Left renal pelvis (tissue), 4 donors: Measurements from ENCODE around the gene P2RX5. TPM values are rescaled to one million over a fixed set of nuclear protein-coding genes. Genes with fewer than 3 reads are reported as not detected.
"Not testable (repeated sequence)": the region's sequence is repeated elsewhere in the genome, so short reads cannot be mapped to it uniquely, and the experiment has no call there.

Experiments used
- DNase-seq, 4 donors: peaks; one replicate each; pipeline ENCODE4 v3.0.0-alpha.2; 2013; ENCODE audit warnings: low read depth in 4 of 4, low spot score in 3 of 4
- polyA plus RNA-seq, 4 donors: library from polyadenylated mRNA; unstranded; fragments of 120-200 nt; gene quantifications; one replicate each; pipeline ENCODE4 v1.2.1, GENCODE V29; 2013; ENCODE audit not compliant: insufficient read length in 4 of 4

Gene P2RX5
- polyA plus RNA-seq, 4 donors: 0.63 to 2.0 (median 1.4) TPM

GRCh38 chr17:3715296-3715695 is 19.3 kb upstream of the P2RX5 start:
- DNase-seq: no peak

- no peak for DNase-seq
These were observed 17.0 kb upstream of the P2RX5 start for GRCh38 chr17:3712811-3713463.

- DNase-seq: no peak
These were observed 15.0 kb upstream of the P2RX5 start for GRCh38 chr17:3710951-3711383.

GRCh38 chr17:3708366-3708765 is 12.4 kb upstream of the P2RX5 start:
- no peak for DNase-seq

DNA sequence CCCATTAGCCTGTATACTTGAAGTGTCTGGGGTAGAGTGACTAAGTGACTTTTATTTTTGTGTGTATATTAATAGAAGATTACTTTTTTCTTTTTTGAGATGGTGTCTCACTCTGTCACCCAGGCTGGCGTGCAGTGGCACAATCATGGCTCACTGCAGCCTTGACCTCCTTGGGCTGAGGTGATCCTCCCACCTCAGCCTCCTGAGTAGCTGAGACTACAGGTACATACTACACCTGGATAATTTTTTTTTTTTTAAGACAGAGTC is 9.7 kb upstream of the P2RX5 start:
- DNase-seq: not testable (repeated sequence)

- DNase-seq: no peak
These were observed 9.2 kb upstream of the P2RX5 start for GRCh38 chr17:3704931-3705717.

DNA sequence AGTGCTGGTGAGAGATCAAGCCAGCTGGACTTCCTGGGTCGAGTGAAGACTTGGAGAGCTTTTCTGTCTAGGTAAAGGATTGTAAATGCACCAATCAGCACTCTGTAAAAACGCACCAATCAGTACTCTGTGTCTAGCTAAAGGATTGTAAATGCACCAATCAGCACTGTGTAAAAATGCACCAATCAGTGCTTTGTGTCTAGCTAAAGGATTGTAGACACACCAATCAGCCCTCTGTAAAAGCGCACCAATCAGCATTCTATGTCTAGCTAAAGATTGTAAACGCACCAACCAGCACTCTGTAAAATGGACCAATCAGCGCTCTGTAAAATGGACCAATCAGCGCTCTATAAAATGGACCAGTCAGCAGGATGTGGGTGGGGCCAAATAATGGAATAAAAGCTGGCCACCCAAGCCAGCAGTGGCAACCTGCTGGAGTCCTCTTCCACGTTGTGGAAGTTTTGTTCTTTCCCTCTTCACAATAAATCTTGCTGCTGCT is 6.1 kb upstream of the P2RX5 start:
- not testable (repeated sequence) for DNase-seq

DNA sequence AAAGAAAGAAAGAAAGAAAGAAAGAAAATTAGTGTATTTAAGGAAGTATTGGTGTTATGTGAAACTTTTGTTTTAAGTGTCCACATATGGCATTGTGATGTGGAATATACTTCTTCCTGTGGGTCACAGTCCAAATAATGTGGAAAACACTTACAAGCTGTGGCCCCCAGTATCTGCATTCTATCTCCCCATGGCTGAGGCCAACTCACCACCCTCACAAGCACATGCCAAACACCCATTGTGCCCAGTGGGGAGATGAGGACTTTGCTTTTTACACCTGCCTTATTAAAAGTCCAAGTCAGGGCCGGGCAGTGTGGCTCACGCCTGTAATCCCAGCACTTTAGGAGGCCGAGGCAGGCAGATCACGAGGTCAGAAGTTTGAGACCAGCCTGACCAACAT is 4.0 kb upstream of the P2RX5 start:
- DNase-seq: no peak

DNA sequence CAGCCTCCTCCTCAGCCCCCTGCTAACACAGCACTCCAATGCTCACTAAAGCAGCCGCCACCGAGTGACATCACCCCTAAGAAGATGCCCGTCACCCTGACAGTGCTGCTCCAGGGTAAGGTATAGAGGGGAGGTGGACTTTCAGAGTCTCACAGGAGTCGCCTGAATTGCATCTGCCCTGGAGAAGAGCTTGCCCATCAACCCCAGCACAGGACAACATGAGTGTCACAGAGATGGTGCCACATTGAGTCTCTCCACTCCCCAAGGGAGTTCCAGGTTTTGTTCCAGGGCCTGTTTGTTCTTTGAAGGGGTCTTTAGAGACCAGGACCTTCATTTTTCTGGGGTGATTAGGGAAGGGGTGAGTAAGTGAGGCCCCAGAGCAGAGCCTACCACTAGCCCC is 2.2 kb upstream of the P2RX5 start:
- no peak for DNase-seq

- DNase-seq: no peak
These were observed 1.1 kb upstream of the P2RX5 start for GRCh38 chr17:3697103-3697476.

GRCh38 chr17:3695129-3695722 is 729 bp downstream of the P2RX5 start:
- no peak for DNase-seq

DNA sequence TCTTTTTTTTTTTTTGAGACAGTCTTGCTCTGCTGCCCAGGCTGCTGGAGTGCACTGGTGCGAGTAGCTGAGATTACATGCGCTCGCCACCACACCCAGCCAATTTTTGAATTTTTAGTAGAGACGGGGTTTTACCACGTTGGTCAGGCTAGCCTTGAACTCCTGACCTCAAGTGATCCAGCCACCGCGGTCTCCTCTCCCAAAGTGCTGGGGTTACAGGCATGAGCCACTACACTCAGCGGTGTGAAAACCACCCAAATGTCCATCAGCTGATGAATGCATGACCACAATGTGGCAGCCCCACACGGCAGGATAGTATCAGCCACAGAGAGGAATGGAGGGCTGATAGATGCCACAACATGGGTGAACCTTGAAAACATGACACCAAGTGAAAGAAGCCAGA is 2.1 kb downstream of the P2RX5 start:
- no peak for DNase-seq

DNA sequence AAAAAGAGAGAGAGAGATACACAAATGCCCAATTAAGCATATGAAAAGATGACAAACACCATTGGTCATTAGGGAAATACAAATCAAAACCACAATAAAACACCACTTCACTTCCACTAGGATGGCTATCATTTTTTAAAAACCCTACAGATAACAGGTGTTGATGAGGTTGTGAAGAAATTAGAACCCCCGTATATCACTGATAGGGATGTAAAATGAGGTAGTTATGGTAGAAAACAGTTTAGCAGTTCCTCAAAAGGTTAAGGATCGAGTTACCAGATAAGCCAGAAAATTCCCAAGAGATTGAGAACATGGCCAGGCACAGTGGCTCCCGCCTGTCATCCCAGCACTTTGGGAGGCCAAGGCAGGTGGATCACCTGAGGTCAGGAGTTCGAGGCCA is 2.8 kb downstream of the P2RX5 start:
- DNase-seq: no peak

DNA sequence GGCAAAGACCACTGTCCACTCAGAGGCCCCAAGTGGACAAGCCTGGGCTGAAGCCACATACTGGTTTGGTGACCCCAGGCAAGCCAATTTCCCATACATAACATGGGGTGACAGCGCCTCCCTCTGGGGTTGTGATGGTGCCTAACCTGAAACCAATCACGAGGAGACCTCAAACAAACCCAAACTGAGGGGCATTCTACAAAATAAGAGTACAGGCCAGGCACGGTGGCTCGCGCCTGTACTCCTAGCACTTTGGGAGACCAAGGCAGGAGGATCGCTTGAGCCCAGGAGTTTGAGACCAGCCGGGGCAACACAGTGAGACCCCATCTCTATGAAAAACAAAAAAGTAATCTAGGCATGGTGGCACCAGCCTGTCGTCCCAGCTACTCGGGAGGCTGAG is 3.6 kb downstream of the P2RX5 start:
- no peak for DNase-seq

GRCh38 chr17:3691617-3692067 is 4.3 kb downstream of the P2RX5 start:
- DNase-seq: no peak

- no peak for DNase-seq
These were observed 5.8 kb downstream of the P2RX5 start for GRCh38 chr17:3690094-3690715.

GRCh38 chr17:3689262-3690093 is 6.5 kb downstream of the P2RX5 start:
- DNase-seq: no peak

- DNase-seq: no peak
These were observed 7.1 kb downstream of the P2RX5 start for GRCh38 chr17:3688852-3689261.

GRCh38 chr17:3688027-3688553 is 7.9 kb downstream of the P2RX5 start:
- DNase-seq: no peak

- no peak for DNase-seq
These were observed 10.8 kb downstream of the P2RX5 start for GRCh38 chr17:3685174-3685573.
